Measurements from ENCODE around the gene GPC6.

Gene GPC6

GRCh38 chr13:94323764-94324758 is 1097.5 kb downstream of the GPC6 start:
- Histone ChIP-seq H3K9me3 (ENCODE audit: low read length) (no peaks in the 10 kb centered on the region), H4K20me1 (ENCODE audit: insufficient read depth, low read length) (no peaks in the 10 kb centered on the region), H3K4me3 (ENCODE audit: low read depth, low read length, poor library complexity, severe bottlenecking) (no peak overlapping the region), H3K9me2 (ENCODE audit: low read depth, low read length) (no peaks in the 10 kb centered on the region), H2AFZ (ENCODE audit: low read length) (no peak overlapping the region), H3K79me2 (ENCODE audit: insufficient read depth, low read length) (no peaks in the 10 kb centered on the region), H3K9ac (ENCODE audit: low read length) (no peak overlapping the region), H3K36me3 (ENCODE audit: insufficient read depth, low read length) (no peaks in the 10 kb centered on the region), H3F3A (ENCODE audit: insufficient read depth, low read length) (no peaks in the 10 kb centered on the region), H3K4me1 (ENCODE audit: insufficient read depth, low read length, severe bottlenecking) (no peaks in the 10 kb centered on the region), H3K4me2 (ENCODE audit: low read length) (no peak overlapping the region), H3K27ac (ENCODE audit: low read depth, low read length, poor library complexity, severe bottlenecking) (no peak overlapping the region), H3K27me3 (ENCODE audit: insufficient read depth, low read length) (no peaks in the 10 kb centered on the region)
- no peak for TF ChIP-seq EZH2 (IDR thresholded peaks at IDR 0.05; ENCODE audit: borderline replicate concordance, low read length)
- TF ChIP-seq, protein P1, sequence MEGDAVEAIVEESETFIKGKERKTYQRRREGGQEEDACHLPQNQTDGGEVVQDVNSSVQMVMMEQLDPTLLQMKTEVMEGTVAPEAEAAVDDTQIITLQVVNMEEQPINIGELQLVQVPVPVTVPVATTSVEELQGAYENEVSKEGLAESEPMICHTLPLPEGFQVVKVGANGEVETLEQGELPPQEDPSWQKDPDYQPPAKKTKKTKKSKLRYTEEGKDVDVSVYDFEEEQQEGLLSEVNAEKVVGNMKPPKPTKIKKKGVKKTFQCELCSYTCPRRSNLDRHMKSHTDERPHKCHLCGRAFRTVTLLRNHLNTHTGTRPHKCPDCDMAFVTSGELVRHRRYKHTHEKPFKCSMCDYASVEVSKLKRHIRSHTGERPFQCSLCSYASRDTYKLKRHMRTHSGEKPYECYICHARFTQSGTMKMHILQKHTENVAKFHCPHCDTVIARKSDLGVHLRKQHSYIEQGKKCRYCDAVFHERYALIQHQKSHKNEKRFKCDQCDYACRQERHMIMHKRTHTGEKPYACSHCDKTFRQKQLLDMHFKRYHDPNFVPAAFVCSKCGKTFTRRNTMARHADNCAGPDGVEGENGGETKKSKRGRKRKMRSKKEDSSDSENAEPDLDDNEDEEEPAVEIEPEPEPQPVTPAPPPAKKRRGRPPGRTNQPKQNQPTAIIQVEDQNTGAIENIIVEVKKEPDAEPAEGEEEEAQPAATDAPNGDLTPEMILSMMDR (IDR thresholded peaks at IDR 0.05; ENCODE audit: low read length): no peak

DNA sequence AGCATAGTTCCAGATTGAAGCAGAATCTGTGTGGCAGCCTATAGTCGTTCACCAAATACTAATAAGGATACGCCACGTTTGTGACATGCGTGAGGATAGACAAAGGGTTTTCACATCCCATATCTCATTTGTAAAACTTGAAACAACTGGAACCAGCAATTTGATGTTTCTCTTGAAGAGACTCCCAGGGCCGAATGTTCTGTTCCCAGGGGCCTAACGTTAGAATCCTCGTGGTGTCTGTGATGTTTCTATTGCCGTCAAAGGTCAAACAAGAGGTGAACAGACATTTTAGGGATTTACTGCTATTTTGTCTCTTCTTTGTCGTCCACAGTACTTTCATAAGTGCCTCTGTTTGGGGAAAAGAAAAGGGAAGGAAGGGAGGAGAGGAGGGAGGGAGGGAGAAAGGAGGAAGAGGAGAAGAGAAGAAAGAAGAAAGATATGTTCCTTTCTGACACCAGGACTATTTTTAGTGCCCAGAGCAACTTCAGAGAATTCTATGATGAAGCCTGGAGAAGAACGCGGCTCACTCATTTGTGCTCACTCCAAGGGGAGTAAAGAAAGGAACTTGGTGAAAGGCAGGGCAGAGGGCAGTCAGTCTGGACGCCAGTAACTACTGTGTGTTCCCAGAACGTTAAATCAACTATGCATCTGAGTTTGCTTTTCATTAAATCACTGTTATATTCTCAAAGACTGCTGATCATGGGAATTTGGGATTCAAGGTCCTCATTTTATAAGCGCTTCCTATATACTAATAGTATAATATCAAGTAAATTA is 1098.3 kb downstream of the GPC6 start:
- Histone ChIP-seq H3K4me2 (ENCODE audit: low read length) (no peak overlapping the region), H3K27ac (ENCODE audit: low read depth, low read length, poor library complexity, severe bottlenecking) (no peak overlapping the region), H2AFZ (ENCODE audit: low read length) (no peak overlapping the region), H3K9ac (ENCODE audit: low read length) (no peak overlapping the region), H3K4me3 (ENCODE audit: low read depth, low read length, poor library complexity, severe bottlenecking) (no peak overlapping the region), H3K9me2 (ENCODE audit: low read depth, low read length) (no peaks in the 10 kb centered on the region), H3K36me3 (ENCODE audit: insufficient read depth, low read length) (no peaks in the 10 kb centered on the region), H4K20me1 (ENCODE audit: insufficient read depth, low read length) (no peaks in the 10 kb centered on the region), H3K4me1 (ENCODE audit: insufficient read depth, low read length, severe bottlenecking) (no peaks in the 10 kb centered on the region), H3K27me3 (ENCODE audit: insufficient read depth, low read length) (no peaks in the 10 kb centered on the region), H3K79me2 (ENCODE audit: insufficient read depth, low read length) (no peaks in the 10 kb centered on the region), H3F3A (ENCODE audit: insufficient read depth, low read length) (no peaks in the 10 kb centered on the region), H3K9me3 (ENCODE audit: low read length) (no peaks in the 10 kb centered on the region)
- TF ChIP-seq, protein P1 (IDR thresholded peaks at IDR 0.05; ENCODE audit: low read length): no peak
- no peak for TF ChIP-seq EZH2 (IDR thresholded peaks at IDR 0.05; ENCODE audit: borderline replicate concordance, low read length)

- Histone ChIP-seq H3K27me3 (ENCODE audit: insufficient read depth, low read length) (no peaks in the 10 kb centered on the region), H3K9me3 (ENCODE audit: low read length) (no peaks in the 10 kb centered on the region), H3K4me2 (ENCODE audit: low read length) (no peak overlapping the region), H3K4me3 (ENCODE audit: low read depth, low read length, poor library complexity, severe bottlenecking) (no peak overlapping the region), H3K9ac (ENCODE audit: low read length) (no peak overlapping the region), H3K4me1 (ENCODE audit: insufficient read depth, low read length, severe bottlenecking) (no peaks in the 10 kb centered on the region), H3K36me3 (ENCODE audit: insufficient read depth, low read length) (no peaks in the 10 kb centered on the region), H3F3A (ENCODE audit: insufficient read depth, low read length) (no peaks in the 10 kb centered on the region), H3K79me2 (ENCODE audit: insufficient read depth, low read length) (no peaks in the 10 kb centered on the region), H4K20me1 (ENCODE audit: insufficient read depth, low read length) (no peaks in the 10 kb centered on the region), H3K27ac (ENCODE audit: low read depth, low read length, poor library complexity, severe bottlenecking) (no peak overlapping the region), H3K9me2 (ENCODE audit: low read depth, low read length) (no peaks in the 10 kb centered on the region), H2AFZ (ENCODE audit: low read length) (no peak overlapping the region)
- TF ChIP-seq, protein P1 (IDR thresholded peaks at IDR 0.05; ENCODE audit: low read length): no peak
- no peak for TF ChIP-seq EZH2 (IDR thresholded peaks at IDR 0.05; ENCODE audit: borderline replicate concordance, low read length)
Observed at GRCh38 chr13:94325650-94326049, 1099.0 kb downstream of the GPC6 start.

Measured in OCI-LY1 (cell line).